C4-2B (cell line): ENCODE results near the gene TMEM60.
A peak's percentile ranks its signal among the peaks of the same experiment; 100 is the strongest.

Experiments
- H3K27ac ChIP-seq: fragments of 450-650 bp; 2 replicates; pipeline ENCODE4 v1.5.1; 2017
- CTCF ChIP-seq: fragments of 450-650 bp; conservative IDR thresholded peaks from 2 replicates; pipeline ENCODE4 v1.5.1; 2017; ENCODE audit warnings: mild to moderate bottlenecking
- ZFX ChIP-seq: fragments of 450-650 bp; IDR thresholded peaks from 2 replicates; pipeline ENCODE4 v1.6.1; 2017

TMEM60 gene

GRCh38 chr7:77759294-77759889, 38.8 kb downstream of the TMEM60 start:
- TF ChIP-seq CTCF (peak; percentile 92), ZFX (no peak)
- H3K27ac ChIP-seq: no peak overlapping the region

GRCh38 chr7:77757589-77757988, 40.6 kb downstream of the TMEM60 start:
- TF ChIP-seq ZFX (no peak), CTCF (no peak)
- H3K27ac ChIP-seq: no peak overlapping the region

GRCh38 chr7:77753173-77753572, 45.1 kb downstream of the TMEM60 start:
- no peak for TF ChIP-seq CTCF
- TF ChIP-seq ZFX: no peak
- H3K27ac ChIP-seq: no peak overlapping the region

- no peak overlapping the region for H3K27ac ChIP-seq
- TF ChIP-seq ZFX (no peak), CTCF (no peak)
These were observed 46.2 kb downstream of the TMEM60 start for GRCh38 chr7:77752016-77752415.

GRCh38 chr7:77747718-77748117, 50.5 kb downstream of the TMEM60 start:
- no peak overlapping the region for H3K27ac ChIP-seq
- TF ChIP-seq ZFX (no peak), CTCF (no peak)

GRCh38 chr7:77747178-77747577, 51.1 kb downstream of the TMEM60 start:
- no peak overlapping the region for H3K27ac ChIP-seq
- TF ChIP-seq ZFX (no peak), CTCF (no peak)

GRCh38 chr7:77746824-77747165, 51.4 kb downstream of the TMEM60 start:
- TF ChIP-seq ZFX (no peak), CTCF (no peak)
- no peak overlapping the region for H3K27ac ChIP-seq
